ENCODE measurements around the gene PNPLA6.

GRCh38 chr19:7502552-7502951 lies 33.0 kb upstream of the PNPLA6 start:
- TF ChIP-seq, protein P1, sequence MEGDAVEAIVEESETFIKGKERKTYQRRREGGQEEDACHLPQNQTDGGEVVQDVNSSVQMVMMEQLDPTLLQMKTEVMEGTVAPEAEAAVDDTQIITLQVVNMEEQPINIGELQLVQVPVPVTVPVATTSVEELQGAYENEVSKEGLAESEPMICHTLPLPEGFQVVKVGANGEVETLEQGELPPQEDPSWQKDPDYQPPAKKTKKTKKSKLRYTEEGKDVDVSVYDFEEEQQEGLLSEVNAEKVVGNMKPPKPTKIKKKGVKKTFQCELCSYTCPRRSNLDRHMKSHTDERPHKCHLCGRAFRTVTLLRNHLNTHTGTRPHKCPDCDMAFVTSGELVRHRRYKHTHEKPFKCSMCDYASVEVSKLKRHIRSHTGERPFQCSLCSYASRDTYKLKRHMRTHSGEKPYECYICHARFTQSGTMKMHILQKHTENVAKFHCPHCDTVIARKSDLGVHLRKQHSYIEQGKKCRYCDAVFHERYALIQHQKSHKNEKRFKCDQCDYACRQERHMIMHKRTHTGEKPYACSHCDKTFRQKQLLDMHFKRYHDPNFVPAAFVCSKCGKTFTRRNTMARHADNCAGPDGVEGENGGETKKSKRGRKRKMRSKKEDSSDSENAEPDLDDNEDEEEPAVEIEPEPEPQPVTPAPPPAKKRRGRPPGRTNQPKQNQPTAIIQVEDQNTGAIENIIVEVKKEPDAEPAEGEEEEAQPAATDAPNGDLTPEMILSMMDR (IDR thresholded peaks at IDR 0.05), result no peak
- TF ChIP-seq POLR2AphosphoS5 (IDR thresholded peaks at IDR 0.05; ENCODE audit: insufficient read depth in 1 of 2, low read depth in 1 of 2) (no peak), POLR2A (IDR thresholded peaks at IDR 0.05) (no peak)
